Measurements from ENCODE around the gene ETNK2. TPM values are rescaled to one million over a fixed set of nuclear protein-coding genes. Genes with fewer than 3 reads are reported as not detected.

The ETNK2 gene
- polyA plus RNA-seq, 3 donors, result not detected

- Histone ChIP-seq H3K79me2 (ENCODE audit: insufficient read depth, low read length) (no peaks in the 10 kb centered on the region), H3K9ac (ENCODE audit: insufficient read depth, low read length, poor library complexity, severe bottlenecking) (no peak overlapping the region), H3K27me3 (ENCODE audit: control insufficient read depth in 2 of 2, insufficient read depth in 2 of 2, low read length in 2 of 2) (no peaks in the 10 kb centered on the region), H3K4me3 (replicated peaks in 1 of 3; ENCODE audit: low read depth in 2 of 3, low read length in 3 of 3) (no peak overlapping the region), H2AFZ (ENCODE audit: insufficient read depth, low read depth, low read length, poor library complexity, severe bottlenecking) (no peak overlapping the region), H3K9me3 (replicated peaks in 1 of 2; ENCODE audit: control insufficient read depth in 1 of 2, insufficient read depth in 1 of 2, low read length in 2 of 2) (no peaks in the 10 kb centered on the region), H3K36me3 (replicated peaks in 1 of 2; ENCODE audit: control insufficient read depth in 1 of 2, insufficient read depth in 2 of 2, low read length in 2 of 2) (no peaks in the 10 kb centered on the region), H3K4me2 (replicated peaks; ENCODE audit: extremely low read depth, low read length, poor library complexity, severe bottlenecking) (no peak overlapping the region), H4K20me1 (ENCODE audit: insufficient read depth, low read length) (no peaks in the 10 kb centered on the region), H3K4me1 (ENCODE audit: control insufficient read depth in 1 of 2, insufficient read depth in 2 of 2, low read length in 2 of 2) (peaks cover 7 to 8% of the 10 kb centered on the region in 2 donors), H3K27ac (ENCODE audit: low read depth in 1 of 2, low read length in 2 of 2) (no peak overlapping the region)
- no peaks in the 10 kb centered on the region for H3K9me3 Mint-ChIP-seq
- no peak for DNase-seq
- H3K36me3 Mint-ChIP-seq, result no peaks in the 10 kb centered on the region
- intact Hi-C loops (cut with micrococcal nuclease), result no loop called here
- no CpG with 5 or more reads among the region's 6 CpGs for WGBS (ENCODE audit: insufficient coverage)
- TF ChIP-seq, protein P1, sequence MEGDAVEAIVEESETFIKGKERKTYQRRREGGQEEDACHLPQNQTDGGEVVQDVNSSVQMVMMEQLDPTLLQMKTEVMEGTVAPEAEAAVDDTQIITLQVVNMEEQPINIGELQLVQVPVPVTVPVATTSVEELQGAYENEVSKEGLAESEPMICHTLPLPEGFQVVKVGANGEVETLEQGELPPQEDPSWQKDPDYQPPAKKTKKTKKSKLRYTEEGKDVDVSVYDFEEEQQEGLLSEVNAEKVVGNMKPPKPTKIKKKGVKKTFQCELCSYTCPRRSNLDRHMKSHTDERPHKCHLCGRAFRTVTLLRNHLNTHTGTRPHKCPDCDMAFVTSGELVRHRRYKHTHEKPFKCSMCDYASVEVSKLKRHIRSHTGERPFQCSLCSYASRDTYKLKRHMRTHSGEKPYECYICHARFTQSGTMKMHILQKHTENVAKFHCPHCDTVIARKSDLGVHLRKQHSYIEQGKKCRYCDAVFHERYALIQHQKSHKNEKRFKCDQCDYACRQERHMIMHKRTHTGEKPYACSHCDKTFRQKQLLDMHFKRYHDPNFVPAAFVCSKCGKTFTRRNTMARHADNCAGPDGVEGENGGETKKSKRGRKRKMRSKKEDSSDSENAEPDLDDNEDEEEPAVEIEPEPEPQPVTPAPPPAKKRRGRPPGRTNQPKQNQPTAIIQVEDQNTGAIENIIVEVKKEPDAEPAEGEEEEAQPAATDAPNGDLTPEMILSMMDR (IDR thresholded peaks at IDR 0.05), result no peak
- H3K4me3 Mint-ChIP-seq, result no peak overlapping the region
- H3K27ac Mint-ChIP-seq, result peak overlapping the region in 1 of 7 donors; percentile 21
- peaks cover 2 to 10% (median 4%) of the 10 kb centered on the region in 3 donors for H3K27me3 Mint-ChIP-seq (ENCODE audit: low read depth in 3 of 3)
- H3K4me1 Mint-ChIP-seq, result peaks cover 8% of the 10 kb centered on the region
Observed at GRCh38 chr1:204132718-204133117, 19.1 kb downstream of the ETNK2 start.

DNA sequence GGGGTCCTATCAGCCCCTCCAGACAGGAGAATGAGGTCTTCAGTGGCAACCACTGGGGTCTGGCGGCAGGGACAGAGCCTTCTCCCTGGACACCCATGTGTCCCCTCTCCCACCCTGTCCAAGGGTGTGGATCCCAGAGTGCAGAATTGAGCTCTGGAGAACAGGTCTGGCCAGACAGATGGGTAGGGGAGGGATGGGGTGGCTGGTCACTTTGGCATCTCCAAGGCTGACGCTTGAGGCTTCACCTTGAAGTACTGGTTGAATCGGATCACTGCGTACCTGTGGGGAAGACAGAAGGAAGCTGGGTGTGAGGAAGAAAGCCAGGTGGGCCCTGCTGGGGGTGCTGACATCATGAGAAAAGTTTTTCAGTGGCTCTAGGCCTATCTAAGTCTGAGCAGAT lies 19.9 kb downstream of the ETNK2 start:
- Mint-ChIP-seq H3K4me1 (peaks cover 8% of the 10 kb centered on the region), H3K27ac (no peak overlapping the region), H3K27me3 (ENCODE audit: low read depth in 3 of 3) (peaks cover 0 to 7% (median 2%) of the 10 kb centered on the region in 3 donors), H3K4me3 (no peak overlapping the region), H3K36me3 (no peaks in the 10 kb centered on the region), H3K9me3 (no peaks in the 10 kb centered on the region)
- 94% methylated on average over 2 of the region's 4 CpGs for WGBS (ENCODE audit: insufficient coverage)
- H3K79me2 ChIP-seq (ENCODE audit: insufficient read depth, low read length), result no peaks in the 10 kb centered on the region
- H3K4me1 ChIP-seq (ENCODE audit: control insufficient read depth in 1 of 2, insufficient read depth in 2 of 2, low read length in 2 of 2), result peaks cover 7 to 8% of the 10 kb centered on the region in 2 donors
- no peak overlapping the region for H3K9ac ChIP-seq (ENCODE audit: insufficient read depth, low read length, poor library complexity, severe bottlenecking)
- H3K4me2 ChIP-seq (replicated peaks; ENCODE audit: extremely low read depth, low read length, poor library complexity, severe bottlenecking), result no peak overlapping the region
- TF ChIP-seq, protein P1 (IDR thresholded peaks at IDR 0.05), result no peak
- intact Hi-C loops (cut with micrococcal nuclease), result no loop called here
- no peaks in the 10 kb centered on the region for H3K9me3 ChIP-seq (replicated peaks in 1 of 2; ENCODE audit: control insufficient read depth in 1 of 2, insufficient read depth in 1 of 2, low read length in 2 of 2)
- no peaks in the 10 kb centered on the region for H3K27me3 ChIP-seq (ENCODE audit: control insufficient read depth in 2 of 2, insufficient read depth in 2 of 2, low read length in 2 of 2)
- H3K36me3 ChIP-seq (replicated peaks in 1 of 2; ENCODE audit: control insufficient read depth in 1 of 2, insufficient read depth in 2 of 2, low read length in 2 of 2), result no peaks in the 10 kb centered on the region
- no peaks in the 10 kb centered on the region for H4K20me1 ChIP-seq (ENCODE audit: insufficient read depth, low read length)
- no peak overlapping the region for H3K4me3 ChIP-seq (replicated peaks in 1 of 3; ENCODE audit: low read depth in 2 of 3, low read length in 3 of 3)
- no peak overlapping the region for H3K27ac ChIP-seq (ENCODE audit: low read depth in 1 of 2, low read length in 2 of 2)
- DNase-seq, result no peak
- no peak overlapping the region for H2AFZ ChIP-seq (ENCODE audit: insufficient read depth, low read depth, low read length, poor library complexity, severe bottlenecking)
